Stimulated activated naive CD4-positive, alpha-beta T cell (primary cell): ENCODE data around the gene SCG3.

Experiments
- DNase-seq, 6 experiments: peaks; one replicate each; lab custom pipeline; 2025; lab: John Stamatoyannopoulos, UW

Gene SCG3

DNA sequence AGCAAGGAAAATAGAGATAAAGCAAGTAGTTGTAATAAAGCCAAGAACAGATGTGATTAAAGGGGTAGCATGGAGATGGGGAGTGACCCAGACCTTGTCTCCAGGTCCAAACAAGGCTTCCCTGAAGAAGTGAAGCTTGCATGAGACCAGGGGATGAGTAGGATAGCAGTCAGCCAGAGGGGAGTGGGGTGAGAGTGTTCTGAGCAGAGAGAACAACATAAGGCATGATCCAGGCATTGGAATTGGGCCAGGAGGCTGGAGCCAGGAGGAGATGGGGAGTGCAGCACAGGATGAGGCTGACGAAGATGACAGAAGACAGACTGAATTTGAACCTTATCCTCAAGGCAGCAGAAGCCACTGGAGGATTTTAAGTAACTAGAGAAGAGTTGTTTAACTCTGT is 77.3 kb downstream of the SCG3 start:
- DNase-seq = no peak

GRCh38 chr15:51759557-51760070 is 78.3 kb downstream of the SCG3 start:
- DNase-seq = no peak

DNA sequence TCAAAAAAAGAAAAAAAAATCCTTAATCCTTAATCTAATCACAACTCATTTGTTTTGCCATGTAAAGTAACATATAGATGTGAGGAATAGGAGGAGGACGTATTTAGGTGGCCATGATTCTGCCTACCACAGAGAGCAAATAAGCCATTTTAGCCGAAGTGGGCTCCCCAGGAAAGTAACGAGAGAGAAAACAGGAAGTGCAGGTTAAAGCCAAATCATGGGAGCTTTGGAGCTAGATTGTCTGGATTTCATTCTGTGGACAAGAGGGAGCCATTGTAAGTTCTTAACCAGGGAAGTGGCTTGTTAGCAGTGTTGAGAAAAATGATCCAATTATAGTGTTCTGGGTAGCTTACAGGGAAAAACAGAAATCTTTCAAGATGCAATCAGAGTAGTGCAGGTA is 79.5 kb downstream of the SCG3 start:
- DNase-seq = no peak

DNA sequence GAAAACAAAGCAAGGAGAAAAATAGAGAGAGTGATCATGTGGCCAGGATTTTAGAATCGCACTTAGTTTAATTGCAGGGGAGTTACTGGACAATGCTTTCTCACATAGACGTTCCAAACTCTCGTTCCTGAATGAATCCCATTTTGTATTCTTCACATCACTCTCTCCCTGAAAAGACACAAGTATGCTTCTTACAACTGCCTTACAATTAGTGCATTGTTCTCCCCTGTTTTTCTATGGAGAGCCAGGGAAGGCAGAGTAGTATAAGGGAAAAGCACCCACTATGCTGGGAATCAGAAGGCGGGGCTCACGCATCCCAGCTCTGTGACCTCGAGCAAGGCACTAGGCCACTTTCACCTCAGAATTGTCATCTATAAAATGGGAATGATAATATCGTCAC is 84.4 kb downstream of the SCG3 start:
- DNase-seq = no peak

- no peak for DNase-seq
Observed at GRCh38 chr15:51766341-51766740, 85.0 kb downstream of the SCG3 start.

DNA sequence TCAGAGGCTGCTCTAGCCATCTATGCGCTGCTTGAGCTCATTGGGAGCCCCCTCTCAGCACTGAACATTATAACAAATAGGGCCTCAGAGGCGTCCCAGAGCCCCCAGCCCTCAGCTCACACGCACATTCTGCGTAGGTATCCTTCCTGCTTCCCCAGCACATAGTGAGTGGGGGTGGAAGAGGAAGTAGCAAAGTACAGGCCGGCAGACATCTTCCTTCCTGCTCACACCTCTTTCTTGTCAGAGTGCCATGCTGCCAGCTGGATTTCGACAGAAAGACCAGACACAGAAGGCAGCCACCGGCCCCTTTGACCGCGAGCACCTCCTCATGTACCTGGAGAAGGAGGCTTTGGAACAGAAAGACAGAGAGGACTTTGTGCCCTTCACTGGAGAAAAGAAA is 86.7 kb downstream of the SCG3 start:
- peak in 3 of 6 experiments; percentile 16 to 53 (median 29) for DNase-seq
